GM12891 (cell line): Measurements from ENCODE around the gene NCOA6.

Experiments
- DNase-seq: peaks from one replicate; pipeline ENCODE4 v3.0.0; 2011; ENCODE audit warnings: low spot score; ENCODE audit not compliant: insufficient read length
- FAIRE-seq: peaks from 2 replicates; lab custom pipeline; 2011; peaks lifted over from hg19 to GRCh38; lab: Jason Lieb, UNC
- PAX5 ChIP-seq: IDR thresholded peaks from 2 replicates; pipeline ENCODE4 v1.6.1; 2011; ENCODE audit warnings: low read length, moderate library complexity, mild to moderate bottlenecking; ENCODE audit not compliant: insufficient read depth, severe bottlenecking
- POLR2A ChIP-seq: IDR thresholded peaks from 2 replicates; pipeline ENCODE4 v1.6.1; 2011; ENCODE audit warnings: low read depth, low read length, control low read depth
- POLR2AphosphoS5 ChIP-seq: IDR thresholded peaks from 2 replicates; pipeline ENCODE4 v1.6.1; 2011; ENCODE audit warnings: low read depth, low read length, control low read depth
- POU2F2 ChIP-seq: IDR thresholded peaks from 2 replicates; pipeline ENCODE4 v1.6.1; 2011; ENCODE audit warnings: low read depth, mild to moderate bottlenecking, control low read depth, low read length, moderate library complexity
- SPI1 ChIP-seq: IDR thresholded peaks from 2 replicates; pipeline ENCODE4 v1.6.1; 2011; ENCODE audit warnings: low read depth, low read length, control low read depth
- TAF1 ChIP-seq: IDR thresholded peaks from 2 replicates; pipeline ENCODE4 v1.6.1; 2011; ENCODE audit warnings: low read depth, low read length, control low read depth

Gene NCOA6

GRCh38 chr20:34862724-34863123, 37.3 kb upstream of the NCOA6 start:
- DNase-seq (no peak), FAIRE-seq (no peak)
- TF ChIP-seq POU2F2 (no peak), SPI1 (no peak), TAF1 (no peak), POLR2A (no peak), PAX5 (no peak), POLR2AphosphoS5 (no peak)

GRCh38 chr20:34861386-34862084, 36.1 kb upstream of the NCOA6 start:
- no peak for TF ChIP-seq SPI1
- no peak for TF ChIP-seq POU2F2
- no peak for TF ChIP-seq POLR2AphosphoS5
- no peak for TF ChIP-seq POLR2A
- no peak for TF ChIP-seq TAF1
- TF ChIP-seq PAX5 = no peak
- FAIRE-seq (no peak), DNase-seq (no peak)

- DNase-seq (no peak), FAIRE-seq (no peak)
- TF ChIP-seq SPI1 = no peak
These were observed 34.5 kb upstream of the NCOA6 start for GRCh38 chr20:34859826-34860545.

GRCh38 chr20:34859367-34859766, 33.9 kb upstream of the NCOA6 start:
- no peak for TF ChIP-seq POU2F2
- no peak for TF ChIP-seq SPI1
- no peak for TF ChIP-seq POLR2AphosphoS5
- no peak for TF ChIP-seq POLR2A
- no peak for TF ChIP-seq PAX5
- no peak for DNase-seq
- no peak for FAIRE-seq

GRCh38 chr20:34852298-34852697, 26.8 kb upstream of the NCOA6 start:
- TF ChIP-seq POU2F2 (no peak), POLR2AphosphoS5 (no peak), SPI1 (no peak), PAX5 (no peak), TAF1 (no peak), POLR2A (no peak)
- no peak for FAIRE-seq
- no peak for DNase-seq

- FAIRE-seq = no peak
These were observed 25.5 kb upstream of the NCOA6 start for GRCh38 chr20:34850969-34851368.

GRCh38 chr20:34849778-34850177, 24.3 kb upstream of the NCOA6 start:
- TF ChIP-seq POLR2A (no peak), POLR2AphosphoS5 (no peak), POU2F2 (no peak)
- DNase-seq = no peak

More at GRCh38 chr20:34850969-34851368, 25.5 kb upstream of the NCOA6 start:
- TF ChIP-seq POU2F2 = no peak
- DNase-seq = no peak

GRCh38 chr20:34848597-34848996, 23.1 kb upstream of the NCOA6 start:
- no peak for DNase-seq
- TF ChIP-seq POU2F2 (no peak), PAX5 (no peak), POLR2A (no peak), TAF1 (no peak)
- FAIRE-seq = no peak

More at GRCh38 chr20:34849778-34850177, 24.3 kb upstream of the NCOA6 start:
- no peak for FAIRE-seq

GRCh38 chr20:34843421-34843820, 18.0 kb upstream of the NCOA6 start:
- TF ChIP-seq TAF1 = no peak
- no peak for TF ChIP-seq PAX5
- TF ChIP-seq SPI1 = no peak
- no peak for TF ChIP-seq POU2F2
- DNase-seq (no peak), FAIRE-seq (no peak)

- FAIRE-seq = no peak
- TF ChIP-seq POLR2A (no peak), TAF1 (no peak), PAX5 (no peak), POU2F2 (no peak), SPI1 (no peak), POLR2AphosphoS5 (no peak)
These were observed 16.7 kb upstream of the NCOA6 start for GRCh38 chr20:34842143-34842542.

GRCh38 chr20:34834459-34834893, 9.0 kb upstream of the NCOA6 start:
- TF ChIP-seq POLR2AphosphoS5 (no peak), PAX5 (no peak), POU2F2 (no peak), POLR2A (no peak), TAF1 (no peak), SPI1 (no peak)
- FAIRE-seq (peak; percentile 26), DNase-seq (no peak)

More at GRCh38 chr20:34842143-34842542, 16.7 kb upstream of the NCOA6 start:
- DNase-seq = no peak

GRCh38 chr20:34831936-34832335, 6.5 kb upstream of the NCOA6 start:
- TF ChIP-seq PAX5 = no peak
- FAIRE-seq = no peak
- no peak for DNase-seq
